NT2/D1 (cell line): Measurements from ENCODE around the gene QSOX2.
"Not testable (repeated sequence)": the region's sequence is repeated elsewhere in the genome, so short reads cannot be mapped to it uniquely, and the experiment has no call there.

Source experiments
- DNase-seq: peaks from one replicate; pipeline ENCODE4 v3.0.0-alpha.2; 2011; ENCODE audit warnings: low read depth, low spot score
- H3K27me3 ChIP-seq: 2 replicates; pipeline ENCODE4 v1.6.0; 2011; ENCODE audit warnings: mild to moderate bottlenecking; ENCODE audit not compliant: insufficient read length, insufficient read depth
- H3K36me3 ChIP-seq: 2 replicates; pipeline ENCODE4 v1.6.1; 2011; ENCODE audit warnings: mild to moderate bottlenecking, low read length, mixed read lengths; ENCODE audit not compliant: insufficient read depth, insufficient read length
- H3K4me1 ChIP-seq: 2 replicates; pipeline ENCODE4 v1.5.1; 2011; ENCODE audit not compliant: insufficient read depth, insufficient read length
- H3K4me3 ChIP-seq: 2 replicates; pipeline ENCODE4 v1.5.1; 2011; ENCODE audit warnings: low read depth; ENCODE audit not compliant: insufficient read length
- H3K9ac ChIP-seq: 2 replicates; pipeline ENCODE4 v1.6.0; 2011; ENCODE audit warnings: low read depth; ENCODE audit not compliant: insufficient read length
- H3K9me3 ChIP-seq: 2 replicates; pipeline ENCODE4 v1.5.1; 2011; ENCODE audit warnings: mild to moderate bottlenecking, low read length; ENCODE audit not compliant: insufficient read depth
- SUZ12 ChIP-seq: IDR thresholded peaks from 2 replicates; pipeline ENCODE4 v1.6.1; 2011; ENCODE audit not compliant: insufficient read length, insufficient read depth; ENCODE audit errors: extremely low read depth
- YY1 ChIP-seq: IDR thresholded peaks from 2 replicates; pipeline ENCODE4 v1.6.1; 2011; ENCODE audit not compliant: insufficient read length, insufficient read depth
- ZNF274 ChIP-seq: IDR thresholded peaks from 2 replicates; pipeline ENCODE4 v1.6.1; 2011; ENCODE audit warnings: mild to moderate bottlenecking, low read depth, low read length

Gene QSOX2

GRCh38 chr9:136267261-136268111 is 21.9 kb upstream of the QSOX2 start:
- Histone ChIP-seq H3K27me3 (peaks cover 3% of the 10 kb centered on the region), H3K9ac (peak overlapping the region; percentile 88), H3K9me3 (no peaks in the 10 kb centered on the region), H3K36me3 (no peaks in the 10 kb centered on the region), H3K4me3 (peak overlapping the region; percentile 70), H3K4me1 (peaks cover 26% of the 10 kb centered on the region)
- peak; percentile 69 for DNase-seq
- TF ChIP-seq SUZ12 (no peak), YY1 (no peak), ZNF274 (no peak)

DNA sequence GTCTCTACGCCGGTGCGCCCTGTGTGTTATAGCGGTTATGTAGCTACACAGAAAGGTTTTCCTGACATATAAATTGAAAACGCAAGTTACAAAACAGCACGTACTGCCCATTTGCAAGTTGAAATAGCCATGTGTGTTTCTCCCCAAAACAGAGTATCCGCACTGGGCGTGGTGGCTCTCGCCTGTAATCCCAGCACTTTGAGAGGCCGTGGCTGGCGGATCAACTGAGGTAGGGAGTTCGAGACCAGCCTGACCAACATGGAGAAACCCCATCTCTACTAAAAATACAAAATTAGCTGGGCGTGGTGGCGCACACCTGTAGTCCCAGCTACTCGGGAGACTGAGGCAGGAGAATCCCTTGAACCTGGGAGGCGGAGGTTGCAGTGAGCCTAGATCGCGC is 21.0 kb upstream of the QSOX2 start:
- not testable (repeated sequence) for H3K27me3 ChIP-seq, H3K9ac ChIP-seq, DNase-seq, H3K9me3 ChIP-seq, H3K36me3 ChIP-seq, H3K4me3 ChIP-seq
- H3K4me1 ChIP-seq, result peaks cover 33% of the 10 kb centered on the region

DNA sequence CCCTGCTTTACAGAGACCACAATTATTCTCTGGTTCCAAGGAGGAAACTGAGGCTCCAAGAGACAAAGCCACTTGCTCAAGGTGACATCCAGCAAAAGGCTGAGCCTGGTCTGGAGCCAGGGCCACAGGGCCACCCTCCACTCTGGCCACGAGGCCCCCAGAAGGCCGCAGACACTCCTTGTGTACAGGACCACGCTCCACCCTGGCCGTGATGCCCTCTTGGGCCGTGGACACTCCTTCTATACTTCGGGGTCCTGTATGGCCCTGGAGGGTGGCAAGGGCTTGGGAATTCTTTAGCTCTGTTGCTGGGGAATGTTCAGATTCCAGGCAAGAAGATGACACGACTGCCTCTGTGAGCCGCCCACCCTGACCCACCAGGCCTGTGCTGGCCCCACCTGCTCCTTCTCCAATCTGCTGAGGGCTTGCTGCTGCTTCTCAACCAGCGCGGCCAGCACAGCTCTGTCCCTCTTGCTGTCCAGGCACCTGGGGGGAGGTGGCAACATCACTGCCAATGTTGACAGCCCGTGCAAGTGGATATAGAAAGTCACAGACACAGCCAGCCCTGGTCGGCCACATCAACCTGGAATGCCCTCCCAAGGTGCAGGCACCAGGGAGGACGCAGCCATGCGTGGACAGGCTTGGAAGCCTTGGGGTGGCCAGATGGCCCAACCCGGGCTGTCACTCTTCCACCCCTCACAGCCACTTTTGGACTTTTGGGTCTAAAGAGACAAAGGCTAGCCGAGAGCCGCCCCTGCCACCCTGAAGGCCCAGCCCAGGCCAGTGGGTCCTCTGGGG is 20.1 kb upstream of the QSOX2 start:
- no peak overlapping the region for H3K4me3 ChIP-seq
- no peak for DNase-seq
- peaks cover 3% of the 10 kb centered on the region for H3K27me3 ChIP-seq
- H3K9ac ChIP-seq, result no peak overlapping the region
- TF ChIP-seq SUZ12 (no peak), ZNF274 (no peak), YY1 (no peak)
- no peaks in the 10 kb centered on the region for H3K36me3 ChIP-seq
- H3K9me3 ChIP-seq, result no peaks in the 10 kb centered on the region
- H3K4me1 ChIP-seq, result peaks cover 36% of the 10 kb centered on the region

DNA sequence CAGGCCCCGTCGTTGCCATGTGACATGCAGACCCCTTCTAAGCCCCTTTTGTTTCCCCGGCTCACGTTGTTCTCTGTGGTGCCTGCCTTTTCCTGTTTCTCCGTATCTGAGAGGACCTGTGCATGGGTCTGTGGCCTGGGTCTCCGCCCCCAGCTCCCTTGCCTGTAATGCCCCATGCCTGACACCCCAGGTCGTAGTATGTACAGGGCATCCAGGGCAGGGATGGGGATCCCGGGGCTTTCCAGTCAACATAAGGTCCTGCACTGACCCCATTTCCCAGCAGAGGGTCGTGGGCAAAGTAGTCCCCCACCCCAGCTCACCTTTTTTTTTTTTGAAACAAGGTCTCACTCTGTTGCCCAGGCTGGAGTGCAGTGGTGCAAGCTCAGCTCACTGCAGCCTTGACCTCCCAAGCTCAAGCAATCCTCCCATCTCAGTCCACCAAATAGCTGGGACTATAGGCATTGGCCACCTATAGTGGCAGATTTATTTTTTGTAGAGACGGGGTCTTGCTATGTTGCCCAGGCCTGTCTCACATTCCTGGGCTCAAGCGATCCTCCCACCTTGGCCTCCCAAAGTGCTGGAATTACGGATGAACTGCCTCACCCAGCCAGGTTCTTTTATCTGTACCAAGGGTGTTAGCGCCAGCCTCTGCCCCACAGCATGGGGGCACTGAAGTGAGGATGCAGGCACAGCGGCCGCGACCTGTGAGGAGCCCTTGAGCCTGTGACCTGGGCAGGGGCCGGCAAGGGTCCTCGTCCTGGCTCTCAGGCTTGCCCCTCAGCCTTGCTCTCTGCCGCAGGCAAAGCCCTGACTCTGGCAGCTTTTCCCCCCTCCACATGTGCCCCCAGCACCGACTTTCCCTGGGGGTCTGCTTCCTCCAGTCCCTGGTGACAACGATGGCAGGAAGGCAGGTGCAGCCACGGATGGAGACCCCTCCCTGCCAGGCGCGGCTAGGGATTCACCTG is 19.1 kb upstream of the QSOX2 start:
- TF ChIP-seq YY1, result no peak
- no peak for TF ChIP-seq SUZ12
- Histone ChIP-seq H3K9me3 (no peaks in the 10 kb centered on the region), H3K36me3 (no peaks in the 10 kb centered on the region), H3K27me3 (peaks cover 3% of the 10 kb centered on the region), H3K4me3 (no peak overlapping the region), H3K9ac (peak overlapping the region; percentile 10), H3K4me1 (peaks cover 39% of the 10 kb centered on the region)
- no peak for DNase-seq

DNA sequence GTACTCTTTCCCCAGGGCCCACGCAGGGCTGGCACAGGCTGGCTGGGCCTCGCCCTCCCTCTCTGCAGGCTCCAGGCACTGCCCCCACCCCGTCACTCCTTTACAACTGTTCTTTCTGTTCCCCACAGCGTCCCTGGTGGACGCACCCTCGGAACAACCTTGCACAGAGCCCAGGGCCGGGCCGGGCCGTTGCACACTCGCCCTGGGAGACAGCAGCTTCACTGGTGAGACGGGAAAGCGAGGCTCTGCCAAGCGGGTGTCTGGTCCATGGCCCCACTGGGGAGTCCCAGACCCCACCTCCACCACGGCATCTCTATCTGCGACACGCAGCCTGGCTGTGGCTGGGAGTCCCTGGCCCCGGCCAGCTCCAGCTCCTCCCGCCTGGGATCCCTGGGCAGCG is 18.4 kb upstream of the QSOX2 start:
- Histone ChIP-seq H3K27me3 (peaks cover 3% of the 10 kb centered on the region), H3K4me3 (no peak overlapping the region), H3K4me1 (peaks cover 44% of the 10 kb centered on the region), H3K9me3 (no peaks in the 10 kb centered on the region), H3K36me3 (no peaks in the 10 kb centered on the region), H3K9ac (peak overlapping the region; percentile 10)
- TF ChIP-seq ZNF274, result no peak
- no peak for TF ChIP-seq SUZ12
- TF ChIP-seq YY1, result no peak
- DNase-seq, result no peak

DNA sequence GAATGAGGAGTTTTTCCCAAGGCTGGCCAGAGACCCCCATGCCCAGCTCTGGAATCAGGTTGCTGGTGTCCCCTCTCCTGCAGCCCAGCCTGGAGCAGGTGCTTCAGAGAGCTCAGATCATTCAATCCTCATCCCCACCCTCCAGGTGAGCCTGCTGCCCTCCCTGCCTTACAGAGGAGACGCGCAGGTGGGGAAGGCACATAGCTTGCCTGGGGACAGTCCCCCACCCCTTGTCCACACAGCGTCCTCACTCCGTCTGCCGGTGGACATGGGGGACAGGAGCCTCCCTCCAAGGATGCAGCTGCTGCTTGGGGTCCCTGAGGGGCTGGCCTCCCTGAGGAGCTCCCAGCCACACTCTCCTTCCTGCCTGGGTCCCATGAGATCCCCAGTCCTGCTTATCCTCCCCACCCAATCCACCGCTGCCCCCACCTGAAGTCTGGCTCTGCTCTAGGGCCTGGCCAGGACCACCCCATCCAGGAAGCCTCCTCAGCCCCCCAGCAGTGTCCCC is 17.1 kb upstream of the QSOX2 start:
- DNase-seq, result no peak
- Histone ChIP-seq H3K27me3 (peaks cover 3% of the 10 kb centered on the region), H3K4me1 (peaks cover 38% of the 10 kb centered on the region), H3K36me3 (no peaks in the 10 kb centered on the region), H3K4me3 (no peak overlapping the region), H3K9ac (no peak overlapping the region), H3K9me3 (no peaks in the 10 kb centered on the region)
- TF ChIP-seq YY1 (no peak), ZNF274 (no peak), SUZ12 (no peak)
